Keratinocyte (primary cell): Measurements from ENCODE around the gene NDNF.

ENCODE experiments used
- CTCF ChIP-seq, 3 experiments: IDR thresholded peaks in 1 of 3; conservative IDR thresholded peaks in 1 of 3; optimal IDR thresholded peaks in 1 of 3; 2 replicates in 2 of 3; 3 replicates in 1 of 3; pipeline versions ENCODE3 to v1.5.1; 2011; ENCODE audit warnings: low read length in 3 of 3, mild to moderate bottlenecking in 3 of 3, moderate library complexity in 2 of 3, control low read depth in 1 of 3, inconsistent platforms in 1 of 3; ENCODE audit not compliant: insufficient read depth in 2 of 3; ENCODE audit errors: extremely low read depth in 1 of 3
- EZH2 ChIP-seq: IDR thresholded peaks from one replicate; pipeline ENCODE4 v1.6.1; 2012; ENCODE audit warnings: inconsistent platforms, mild to moderate bottlenecking, low read length, moderate library complexity

GRCh38 chr4:121048165-121048564 lies 24.2 kb downstream of the NDNF start:
- TF ChIP-seq CTCF (optimal IDR thresholded peaks at IDR 0.05 in 1 of 3, IDR thresholded peaks at IDR 0.05 in 1 of 3, conservative IDR thresholded peaks at IDR 0.05 in 1 of 3; ENCODE audit: extremely low read depth in 1 of 3, insufficient read depth in 2 of 3, low read length in 3 of 3) (no peak), EZH2 (no peak)
